ENCODE data around the gene HSD17B10. TPM values are rescaled to one million over a fixed set of nuclear protein-coding genes. Genes with fewer than 3 reads are reported as not detected.
"Not testable (repeated sequence)": the region's sequence is repeated elsewhere in the genome, so short reads cannot be mapped to it uniquely, and the experiment has no call there.

Gene HSD17B10
- total RNA-seq, 1 experiment from 2014 or later = 152 TPM

GRCh38 chrX:53437206-53437605, 3.0 kb upstream of the HSD17B10 start:
- no peak for DNase-seq (ENCODE audit: low spot score)

- DNase-seq (ENCODE audit: low spot score) = peak; percentile 69
Measured at GRCh38 chrX:53435997-53436396, 1.8 kb upstream of the HSD17B10 start.

- DNase-seq (ENCODE audit: low spot score) = no peak
Measured at GRCh38 chrX:53430231-53430630, 3.9 kb downstream of the HSD17B10 start.

GRCh38 chrX:53429755-53430154, 4.4 kb downstream of the HSD17B10 start:
- no peak for DNase-seq (ENCODE audit: low spot score)

- no peak for DNase-seq (ENCODE audit: low spot score)
Measured at GRCh38 chrX:53422861-53423306, 11.3 kb downstream of the HSD17B10 start, which contains the start of gene RIBC1. RIBC1 (plus strand) TSS chrX:53422873; CDS start chrX:53426277, 3,404 bp downstream.

GRCh38 chrX:53422086-53422860, 11.9 kb downstream of the HSD17B10 start, which contains the start of gene SMC1A:
SMC1A (minus strand) TSS chrX:53422654; CDS start chrX:53422600, 54 bp downstream.
- peak; percentile 96 for DNase-seq (ENCODE audit: low spot score)

- no peak for DNase-seq (ENCODE audit: low spot score)
Measured at GRCh38 chrX:53421772-53422085, 12.4 kb downstream of the HSD17B10 start.

GRCh38 chrX:53421125-53421524, 13.0 kb downstream of the HSD17B10 start:
- DNase-seq (ENCODE audit: low spot score) = no peak

- DNase-seq (ENCODE audit: low spot score) = not testable (repeated sequence)
Measured at GRCh38 chrX:53420351-53420750, 13.8 kb downstream of the HSD17B10 start.

GRCh38 chrX:53412446-53412845, 21.7 kb downstream of the HSD17B10 start:
- no peak for DNase-seq (ENCODE audit: low spot score)

- no peak for DNase-seq (ENCODE audit: low spot score)
Measured at GRCh38 chrX:53403535-53403934, 30.6 kb downstream of the HSD17B10 start.

GRCh38 chrX:53398216-53398615, 36.0 kb downstream of the HSD17B10 start:
- DNase-seq (ENCODE audit: low spot score) = no peak

GRCh38 chrX:53395605-53396298, 38.4 kb downstream of the HSD17B10 start:
- DNase-seq (ENCODE audit: low spot score) = no peak

GRCh38 chrX:53383376-53384076, 50.6 kb downstream of the HSD17B10 start:
- DNase-seq (ENCODE audit: low spot score) = no peak

Other genes starting within 250 kb of the HSD17B10 start
- gene KDM5C, start 209.2 kb downstream of the HSD17B10 start, total RNA-seq (2014; rRNA removed; shearing (Covaris generic)) = 62.1 and 89.6 TPM in 2 replicates
- 9.3 and 11.9 TPM in 2 replicates for gene IQSEC2, start 152.8 kb downstream of the HSD17B10 start, total RNA-seq (2014; rRNA removed; shearing (Covaris generic))
- 17.7 and 31.8 TPM in 2 replicates for gene SMC1A, start 11.7 kb downstream of the HSD17B10 start, total RNA-seq (2014; rRNA removed; shearing (Covaris generic))
- gene RIBC1, start 11.5 kb downstream of the HSD17B10 start, total RNA-seq (2014; rRNA removed; shearing (Covaris generic)) = 0.70 and 1.2 TPM in 2 replicates

Measured in H4 (cell line).